ENCODE results near the gene SH2D4B.

GRCh38 chr10:80671847-80672246, 134.1 kb downstream of the SH2D4B start:
- TF ChIP-seq CTCF (IDR thresholded peaks at IDR 0.05), result no peak
- TF ChIP-seq POLR2A (IDR thresholded peaks at IDR 0.05), result no peak
- TF ChIP-seq POLR2AphosphoS5 (IDR thresholded peaks at IDR 0.05), result no peak

Measured in breast epithelium (tissue), 3 donors.